ENCODE measurements around the gene VMAC.

Gene VMAC

DNA sequence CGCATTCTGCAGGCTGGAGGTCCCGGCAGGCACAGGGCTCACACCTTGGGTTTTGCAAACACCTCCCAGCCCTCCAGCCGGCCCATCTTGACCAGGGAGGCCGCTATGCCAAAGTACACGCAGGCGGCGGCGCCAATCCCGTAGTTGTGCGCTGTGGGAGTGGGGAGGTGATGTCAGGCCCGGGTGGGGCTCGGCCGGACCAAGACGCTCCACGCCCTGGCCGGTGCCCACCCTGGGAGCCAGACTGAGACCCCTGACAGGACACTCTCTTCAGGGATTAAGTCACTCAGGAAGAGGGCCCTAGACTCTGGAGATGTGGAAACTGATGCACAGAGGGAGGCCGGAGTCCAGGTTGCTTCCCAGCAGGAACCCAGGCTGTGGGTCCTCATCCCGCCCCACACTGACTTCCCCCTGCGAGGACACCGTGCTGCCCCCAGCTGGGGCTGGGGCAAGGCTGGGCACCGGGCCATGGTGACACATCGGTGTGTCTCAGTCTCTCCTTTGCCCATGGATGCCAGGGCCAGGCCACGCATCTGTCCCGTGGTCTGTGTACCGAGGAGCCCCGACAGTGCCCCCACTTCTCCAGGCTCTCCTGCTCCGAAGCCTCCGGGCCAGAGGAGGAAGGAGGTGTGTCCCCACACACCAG lies 9.8 kb upstream of the VMAC start:
- no peak for DNase-seq (ENCODE audit: low read depth)
- H3K4me3 ChIP-seq (replicated peaks; ENCODE audit: low read depth, low read length) = no peak overlapping the region
- TF ChIP-seq, protein P1, sequence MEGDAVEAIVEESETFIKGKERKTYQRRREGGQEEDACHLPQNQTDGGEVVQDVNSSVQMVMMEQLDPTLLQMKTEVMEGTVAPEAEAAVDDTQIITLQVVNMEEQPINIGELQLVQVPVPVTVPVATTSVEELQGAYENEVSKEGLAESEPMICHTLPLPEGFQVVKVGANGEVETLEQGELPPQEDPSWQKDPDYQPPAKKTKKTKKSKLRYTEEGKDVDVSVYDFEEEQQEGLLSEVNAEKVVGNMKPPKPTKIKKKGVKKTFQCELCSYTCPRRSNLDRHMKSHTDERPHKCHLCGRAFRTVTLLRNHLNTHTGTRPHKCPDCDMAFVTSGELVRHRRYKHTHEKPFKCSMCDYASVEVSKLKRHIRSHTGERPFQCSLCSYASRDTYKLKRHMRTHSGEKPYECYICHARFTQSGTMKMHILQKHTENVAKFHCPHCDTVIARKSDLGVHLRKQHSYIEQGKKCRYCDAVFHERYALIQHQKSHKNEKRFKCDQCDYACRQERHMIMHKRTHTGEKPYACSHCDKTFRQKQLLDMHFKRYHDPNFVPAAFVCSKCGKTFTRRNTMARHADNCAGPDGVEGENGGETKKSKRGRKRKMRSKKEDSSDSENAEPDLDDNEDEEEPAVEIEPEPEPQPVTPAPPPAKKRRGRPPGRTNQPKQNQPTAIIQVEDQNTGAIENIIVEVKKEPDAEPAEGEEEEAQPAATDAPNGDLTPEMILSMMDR (IDR thresholded peaks at IDR 0.05; ENCODE audit: low read length, missing control alignments) = no peak

DNA sequence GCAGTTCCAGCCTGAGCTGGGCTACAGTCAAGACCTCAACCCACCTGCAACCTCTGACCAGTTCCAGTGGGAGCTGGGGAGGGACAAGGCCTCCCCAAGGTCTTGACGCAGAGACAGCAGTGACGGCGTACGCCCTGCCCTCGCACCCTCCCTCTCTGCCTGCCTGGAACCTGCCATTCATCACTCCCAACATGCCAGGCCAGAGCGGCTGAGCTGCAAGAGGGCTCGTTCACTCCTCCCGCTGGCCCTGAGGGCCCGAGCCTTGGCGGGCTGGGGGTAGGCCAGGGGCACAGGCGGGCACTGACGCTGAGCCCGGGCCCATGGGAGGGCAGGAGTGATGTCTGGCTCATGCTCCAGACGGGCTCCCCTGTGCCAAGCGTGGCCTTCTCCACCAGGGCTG lies 9.3 kb upstream of the VMAC start:
- DNase-seq (ENCODE audit: low read depth) = no peak
- no peak overlapping the region for H3K4me3 ChIP-seq (replicated peaks; ENCODE audit: low read depth, low read length)
- TF ChIP-seq, protein P1 (IDR thresholded peaks at IDR 0.05; ENCODE audit: low read length, missing control alignments) = no peak

DNA sequence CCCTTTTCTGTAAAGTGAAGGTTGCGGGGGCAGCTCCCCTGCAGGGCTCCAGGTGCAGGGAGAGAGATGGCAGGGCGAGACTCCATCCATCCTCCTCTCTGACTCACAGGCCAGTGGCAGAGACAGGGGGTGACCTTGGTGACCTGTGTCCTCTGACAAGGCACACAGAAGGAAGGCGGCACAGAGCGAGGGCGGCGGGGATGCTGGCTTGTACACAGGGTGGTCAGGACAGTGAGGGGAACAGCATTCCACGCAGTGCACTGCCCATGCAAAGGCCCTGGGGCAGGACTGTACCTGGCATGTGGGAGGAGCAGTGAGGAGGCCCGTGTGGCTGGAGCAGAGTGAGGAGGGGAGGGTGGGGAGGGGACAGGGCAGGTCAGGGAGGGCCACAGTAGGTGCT lies 8.8 kb upstream of the VMAC start:
- TF ChIP-seq, protein P1 (IDR thresholded peaks at IDR 0.05; ENCODE audit: low read length, missing control alignments) = no peak
- no peak for DNase-seq (ENCODE audit: low read depth)
- no peak overlapping the region for H3K4me3 ChIP-seq (replicated peaks; ENCODE audit: low read depth, low read length)

DNA sequence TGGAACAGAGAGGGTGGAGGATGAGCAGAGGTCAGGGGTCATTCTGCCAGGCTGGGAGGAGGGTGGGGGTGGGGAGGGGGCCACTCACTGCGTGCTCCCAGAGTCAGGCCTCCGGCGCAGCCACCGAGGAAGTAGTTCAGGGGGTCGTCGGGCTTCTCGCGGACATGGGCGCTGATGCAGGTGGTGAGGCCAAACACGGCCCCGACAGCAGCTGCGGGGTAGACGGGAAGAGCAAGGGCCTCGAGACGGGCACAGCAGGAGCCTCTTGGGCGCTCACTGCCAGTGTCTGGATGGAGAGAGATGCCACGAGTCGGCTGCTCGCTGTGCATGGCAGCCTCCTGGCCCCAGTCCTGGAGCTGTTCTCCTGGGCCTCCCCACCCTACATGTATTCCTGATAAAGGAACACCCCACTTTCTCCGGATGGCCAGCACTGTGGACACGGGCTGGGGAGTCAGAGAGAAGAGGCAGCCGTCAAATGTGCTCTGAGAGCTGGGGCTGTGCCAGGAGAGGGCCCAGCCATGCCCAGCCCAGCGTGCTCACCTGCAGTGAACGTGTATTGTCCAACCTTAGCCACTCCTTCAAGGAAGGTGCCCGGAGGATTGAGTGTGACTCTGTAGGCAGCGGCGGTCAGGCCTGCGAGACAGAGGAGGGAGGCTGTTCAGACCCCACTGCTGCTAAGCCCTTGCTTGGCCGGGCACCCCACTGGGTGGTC lies 8.2 kb upstream of the VMAC start:
- TF ChIP-seq, protein P1 (IDR thresholded peaks at IDR 0.05; ENCODE audit: low read length, missing control alignments) = no peak
- no peak overlapping the region for H3K4me3 ChIP-seq (replicated peaks; ENCODE audit: low read depth, low read length)
- no peak for DNase-seq (ENCODE audit: low read depth)

DNA sequence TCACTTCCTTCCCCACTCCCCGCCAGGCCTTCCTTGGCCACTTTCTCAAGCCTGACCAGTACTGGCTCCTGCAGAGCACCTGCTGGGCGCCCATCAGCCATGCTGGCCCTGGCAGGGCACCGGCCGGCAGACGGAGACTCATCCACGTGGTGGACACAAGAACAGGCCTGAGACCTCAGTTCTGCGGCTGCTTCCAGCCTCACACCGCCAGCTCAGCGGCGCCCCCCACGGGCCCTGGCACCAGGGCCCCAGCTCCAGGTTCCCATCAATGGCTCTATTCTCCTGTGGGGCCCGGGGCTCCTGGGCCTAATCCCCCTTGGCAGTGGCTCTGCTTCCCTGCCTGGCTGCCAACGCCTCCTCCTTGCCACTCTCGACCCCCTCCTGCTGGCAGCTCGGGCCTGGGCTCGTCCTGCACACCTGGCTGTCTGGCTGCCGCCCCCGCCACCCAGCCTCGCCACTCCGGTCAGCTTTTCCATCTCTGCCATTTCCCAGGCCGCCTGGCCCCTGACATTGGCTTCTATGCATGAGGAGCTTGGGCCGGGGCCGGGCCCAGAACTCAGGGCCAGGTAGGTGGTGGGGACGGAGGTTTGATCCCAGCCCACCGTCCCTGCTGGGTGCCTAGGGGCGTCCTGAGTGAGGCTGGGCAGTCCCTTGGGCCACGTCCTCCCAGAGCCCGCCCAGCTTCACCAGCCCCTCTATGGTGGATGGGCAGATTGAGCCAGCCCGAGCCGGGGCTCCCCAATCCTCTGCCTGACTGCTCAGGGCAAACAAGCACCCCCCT lies 7.3 kb upstream of the VMAC start:
- no peak overlapping the region for H3K4me3 ChIP-seq (replicated peaks; ENCODE audit: low read depth, low read length)
- TF ChIP-seq, protein P1 (IDR thresholded peaks at IDR 0.05; ENCODE audit: low read length, missing control alignments) = no peak
- no peak for DNase-seq (ENCODE audit: low read depth)

DNA sequence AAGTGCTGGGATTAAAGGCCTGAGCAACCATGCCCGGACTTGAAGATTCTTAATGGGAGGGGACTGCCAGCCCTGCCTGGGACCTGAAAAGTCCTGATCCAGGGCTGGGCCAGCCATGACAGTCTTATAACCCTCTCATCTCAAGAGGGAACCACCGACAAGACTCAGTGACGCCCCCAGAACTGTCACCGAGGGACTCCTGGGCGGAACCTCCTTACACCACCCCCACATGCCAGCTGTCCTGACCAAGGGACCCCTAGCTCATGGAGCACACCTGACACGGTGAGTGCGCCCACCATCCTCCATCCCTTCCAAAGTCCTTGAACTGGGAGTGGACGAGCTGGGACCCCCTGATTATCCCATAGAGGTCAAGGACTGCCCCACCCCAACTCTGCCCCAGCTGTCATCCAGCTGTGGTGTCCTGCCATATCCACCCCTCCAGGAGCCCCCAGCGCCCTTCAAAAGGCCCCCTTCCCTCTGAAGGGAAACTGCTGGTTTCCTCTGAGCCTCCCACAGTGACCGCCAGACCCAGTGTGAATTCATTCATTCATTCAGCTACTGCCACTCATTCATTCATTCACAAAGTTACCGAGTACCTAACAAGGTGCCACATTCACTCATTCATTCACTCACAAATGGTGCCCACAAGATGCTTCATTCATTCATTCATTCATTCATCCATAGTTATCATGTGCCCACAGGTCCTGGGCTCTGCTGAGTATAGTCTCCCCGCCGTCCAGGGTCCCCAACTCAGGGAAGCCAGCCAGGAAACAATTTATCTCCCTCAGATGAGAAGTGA lies 4.7 kb upstream of the VMAC start:
- TF ChIP-seq, protein P1 (IDR thresholded peaks at IDR 0.05; ENCODE audit: low read length, missing control alignments) = no peak
- DNase-seq (ENCODE audit: low read depth) = no peak

More for the DNA sequence above, 4.7 kb upstream of the VMAC start:
- H3K4me3 ChIP-seq (replicated peaks; ENCODE audit: low read depth, low read length) = no peak overlapping the region
